PC-3 (cell line): ENCODE results near the gene ABCB8. TPM values are rescaled to one million over a fixed set of nuclear protein-coding genes. Genes with fewer than 3 reads are reported as not detected.

Experiments
- ATAC-seq: fragments of 200-7000 bp; cut with Tn5 transposase; 2 replicates; pipeline ENCODE4 v1.9.1; 2020; ENCODE audit warnings: mild to moderate bottlenecking, moderate library complexity
- BruUV-seq: library from RNA; stranded (reverse); fragments of 400-500 nt; replicated peaks from 2 replicates; lab custom pipeline; 2021; lab: Mats Ljungman, UMichigan
- CTCF ChIA-PET: fragments of 300-600 bp; sonication (Branson Sonifier 250); formaldehyde crosslinking; loops from one replicate; lab custom pipeline; 2022; ENCODE audit warnings: antibody characterized with exemption; lab: Charles Lee
- POLR2A ChIA-PET: fragments of 300-600 bp; sonication (Branson Sonifier 250); formaldehyde crosslinking; loops from one replicate; lab custom pipeline; 2022; ENCODE audit warnings: antibody characterized with exemption; ENCODE audit not compliant: unreplicated experiment; lab: Charles Lee
- DNase-seq: peaks from one replicate; pipeline ENCODE4 v3.0.0-alpha.2; 2015
- H2AFZ ChIP-seq: fragments of 300-600 bp; sonication (generic); 2 replicates; pipeline ENCODE4 v1.6.0; 2016; ENCODE audit warnings: antibody characterized with exemption, low read length
- H3F3A ChIP-seq: fragments of 300-600 bp; sonication (generic); one replicate; pipeline ENCODE4 v1.6.0; 2017; ENCODE audit warnings: antibody characterized with exemption, low read length, control low read depth, mild to moderate bottlenecking; ENCODE audit not compliant: unreplicated experiment
- H3K27ac ChIP-seq: fragments of 300-600 bp; sonication (generic); 2 replicates; pipeline ENCODE4 v1.5.1; 2016; ENCODE audit warnings: mild to moderate bottlenecking, low read length
- H3K27me3 ChIP-seq: fragments of 300-600 bp; sonication (generic); 2 replicates; pipeline ENCODE4 v1.6.1; 2016; ENCODE audit warnings: low read length, mixed read lengths
- H3K36me3 ChIP-seq: fragments of 300-600 bp; sonication (generic); 2 replicates; pipeline ENCODE4 v1.6.1; 2016; ENCODE audit warnings: low read depth, mixed run types, low read length, mixed read lengths
- H3K4me1 ChIP-seq: fragments of 300-600 bp; sonication (generic); 2 replicates; pipeline ENCODE4 v1.5.1; 2016; ENCODE audit warnings: low read length; ENCODE audit not compliant: insufficient read depth
- H3K4me2 ChIP-seq: fragments of 300-600 bp; sonication (generic); 2 replicates; pipeline ENCODE4 v1.6.0; 2016; ENCODE audit warnings: low read length
- H3K4me3 ChIP-seq: fragments of 300-600 bp; sonication (generic); 2 replicates; pipeline ENCODE4 v1.5.1; 2016; ENCODE audit warnings: mild to moderate bottlenecking, low read length, mixed read lengths
- H3K79me2 ChIP-seq: fragments of 300-600 bp; sonication (generic); 2 replicates; pipeline ENCODE4 v1.6.1; 2017; ENCODE audit warnings: low read length, mixed read lengths
- H3K9ac ChIP-seq: fragments of 300-600 bp; sonication (generic); 2 replicates; pipeline ENCODE4 v1.6.0; 2016; ENCODE audit warnings: mild to moderate bottlenecking, low read length
- H3K9me2 ChIP-seq: fragments of 300-600 bp; sonication (generic); replicated peaks from 2 replicates; pipeline ENCODE4 v1.6.1; 2016; ENCODE audit warnings: mixed run types, low read length, mixed read lengths
- H3K9me3 ChIP-seq: fragments of 300-600 bp; sonication (generic); 2 replicates; pipeline ENCODE4 v1.6.1; 2016; ENCODE audit warnings: low read length, mixed read lengths
- H4K20me1 ChIP-seq: fragments of 300-600 bp; sonication (generic); 2 replicates; pipeline ENCODE4 v1.6.1; 2016; ENCODE audit warnings: low read length, mixed read lengths
- EZH2 ChIP-seq: fragments of 300-600 bp; sonication (generic); IDR thresholded peaks from one replicate; pipeline ENCODE4 v1.6.1; 2017; ENCODE audit warnings: antibody characterized with exemption, mild to moderate bottlenecking, low read length; ENCODE audit not compliant: unreplicated experiment
- EZH2phosphoT487 ChIP-seq: fragments of 300-600 bp; sonication (generic); IDR thresholded peaks from 2 replicates; pipeline ENCODE4 v1.6.1; 2018; ENCODE audit warnings: mild to moderate bottlenecking, antibody characterized with exemption, low read length, borderline replicate concordance
- intact Hi-C: fragments of 100-400 bp; cut with micrococcal nuclease; formaldehyde crosslinking; loops from 2 replicates; pipeline ENCODE4 v1.9.0; 2023
- total RNA-seq: library from RNA; depleted of rRNA; stranded (reverse); fragments of >200 nt; gene quantifications from 2 replicates; pipeline ENCODE4 v1.2.3, GENCODE V29; 2014
- TF ChIP-seq, protein P1 (sequence below): fragments of 300-600 bp; sonication (generic); conservative IDR thresholded peaks from 2 replicates; pipeline ENCODE4 v1.5.1; 2017; ENCODE audit warnings: antibody characterized with exemption, low read depth, mild to moderate bottlenecking, low read length

The ABCB8 gene
- total RNA-seq, 1 experiment from 2014 or later = 58.4 TPM

DNA sequence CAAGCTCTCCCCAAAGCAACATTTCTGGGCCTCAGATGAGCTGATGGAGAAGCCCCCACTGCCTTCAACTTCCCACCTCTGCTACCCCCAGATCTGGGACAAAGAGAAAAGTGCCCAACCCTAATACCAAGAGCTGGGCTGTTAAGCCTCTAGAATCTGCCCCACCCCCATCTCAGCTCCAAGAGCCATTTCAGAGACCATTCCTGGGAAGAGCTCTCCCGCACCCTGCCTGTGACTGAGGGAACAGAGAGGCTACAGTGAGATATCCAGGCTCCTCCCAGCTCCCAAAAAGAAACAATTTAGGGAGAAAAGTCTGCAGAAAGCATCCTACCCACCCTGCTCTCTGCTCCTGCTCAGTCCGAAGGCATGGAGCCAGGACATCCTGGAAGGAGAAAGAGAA lies 47.6 kb upstream of the ABCB8 start:
- no peaks in the 10 kb centered on the region for H3F3A ChIP-seq
- H3K4me2 ChIP-seq = no peak overlapping the region
- no peaks in the 10 kb centered on the region for H4K20me1 ChIP-seq
- BruUV-seq = no TSS peak
- H3K27ac ChIP-seq = no peak overlapping the region
- no peaks in the 10 kb centered on the region for H3K36me3 ChIP-seq
- peaks cover 33% of the 10 kb centered on the region for H3K27me3 ChIP-seq
- H3K79me2 ChIP-seq = no peaks in the 10 kb centered on the region
- H3K9me2 ChIP-seq = no peaks in the 10 kb centered on the region
- H3K9ac ChIP-seq = no peak overlapping the region
- DNase-seq (no peak), ATAC-seq (no peak)
- intact Hi-C loops = no loop called here
- ChIA-PET CTCF (no interaction called here), POLR2A (no interaction called here)
- H3K9me3 ChIP-seq = no peaks in the 10 kb centered on the region
- TF ChIP-seq EZH2phosphoT487 (no peak), EZH2 (no peak)
- TF ChIP-seq, protein P1, sequence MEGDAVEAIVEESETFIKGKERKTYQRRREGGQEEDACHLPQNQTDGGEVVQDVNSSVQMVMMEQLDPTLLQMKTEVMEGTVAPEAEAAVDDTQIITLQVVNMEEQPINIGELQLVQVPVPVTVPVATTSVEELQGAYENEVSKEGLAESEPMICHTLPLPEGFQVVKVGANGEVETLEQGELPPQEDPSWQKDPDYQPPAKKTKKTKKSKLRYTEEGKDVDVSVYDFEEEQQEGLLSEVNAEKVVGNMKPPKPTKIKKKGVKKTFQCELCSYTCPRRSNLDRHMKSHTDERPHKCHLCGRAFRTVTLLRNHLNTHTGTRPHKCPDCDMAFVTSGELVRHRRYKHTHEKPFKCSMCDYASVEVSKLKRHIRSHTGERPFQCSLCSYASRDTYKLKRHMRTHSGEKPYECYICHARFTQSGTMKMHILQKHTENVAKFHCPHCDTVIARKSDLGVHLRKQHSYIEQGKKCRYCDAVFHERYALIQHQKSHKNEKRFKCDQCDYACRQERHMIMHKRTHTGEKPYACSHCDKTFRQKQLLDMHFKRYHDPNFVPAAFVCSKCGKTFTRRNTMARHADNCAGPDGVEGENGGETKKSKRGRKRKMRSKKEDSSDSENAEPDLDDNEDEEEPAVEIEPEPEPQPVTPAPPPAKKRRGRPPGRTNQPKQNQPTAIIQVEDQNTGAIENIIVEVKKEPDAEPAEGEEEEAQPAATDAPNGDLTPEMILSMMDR = no peak
- no peak overlapping the region for H2AFZ ChIP-seq
- no peaks in the 10 kb centered on the region for H3K4me1 ChIP-seq
- H3K4me3 ChIP-seq = no peak overlapping the region

- no peaks in the 10 kb centered on the region for H4K20me1 ChIP-seq
- no peak for TF ChIP-seq EZH2
- TF ChIP-seq, protein P1 = no peak
- TF ChIP-seq EZH2phosphoT487 = no peak
- H3F3A ChIP-seq = no peaks in the 10 kb centered on the region
- H3K79me2 ChIP-seq = no peaks in the 10 kb centered on the region
- ChIA-PET POLR2A (no interaction called here), CTCF (no interaction called here)
- no peak overlapping the region for H3K4me3 ChIP-seq
- DNase-seq (no peak), ATAC-seq (no peak)
- BruUV-seq = no TSS peak
- H2AFZ ChIP-seq = no peak overlapping the region
- H3K4me1 ChIP-seq = no peaks in the 10 kb centered on the region
- H3K27ac ChIP-seq = no peak overlapping the region
- no peaks in the 10 kb centered on the region for H3K9me2 ChIP-seq
- H3K27me3 ChIP-seq = peaks cover 33% of the 10 kb centered on the region
- no peaks in the 10 kb centered on the region for H3K36me3 ChIP-seq
- H3K9me3 ChIP-seq = no peaks in the 10 kb centered on the region
- intact Hi-C loops = no loop called here
- H3K9ac ChIP-seq = no peak overlapping the region
- no peak overlapping the region for H3K4me2 ChIP-seq
Observed at GRCh38 chr7:150981644-150982043, 46.6 kb upstream of the ABCB8 start.

DNA sequence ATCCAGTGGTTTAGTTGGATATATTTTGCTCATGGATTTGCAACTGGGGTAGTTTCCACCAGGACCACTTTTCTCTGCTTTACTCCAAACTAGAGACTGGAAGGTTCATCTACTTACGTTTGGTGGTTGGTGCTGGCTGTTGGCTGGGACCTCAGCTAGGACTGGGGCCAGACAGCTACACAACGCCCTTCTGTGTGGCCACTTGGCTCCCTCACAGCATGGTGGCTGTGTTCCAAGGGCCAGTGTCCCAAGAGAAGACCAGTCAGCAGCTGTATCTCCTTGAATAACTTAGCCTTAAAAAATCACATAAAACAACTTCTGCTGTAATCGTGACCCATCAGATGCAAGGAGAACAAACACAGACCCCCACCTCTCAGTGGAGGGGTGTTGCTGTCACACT lies 45.9 kb upstream of the ABCB8 start:
- DNase-seq (no peak), ATAC-seq (no peak)
- H3K27me3 ChIP-seq = peaks cover 29% of the 10 kb centered on the region
- ChIA-PET CTCF (no interaction called here), POLR2A (no interaction called here)
- H3K79me2 ChIP-seq = no peaks in the 10 kb centered on the region
- H3K9me2 ChIP-seq = no peaks in the 10 kb centered on the region
- no peak overlapping the region for H3K27ac ChIP-seq
- H3K4me2 ChIP-seq = no peak overlapping the region
- H4K20me1 ChIP-seq = no peaks in the 10 kb centered on the region
- H3K4me1 ChIP-seq = no peaks in the 10 kb centered on the region
- no peak overlapping the region for H3K4me3 ChIP-seq
- H3K9me3 ChIP-seq = no peaks in the 10 kb centered on the region
- intact Hi-C loops = no loop called here
- BruUV-seq = no TSS peak
- TF ChIP-seq, protein P1 = no peak
- TF ChIP-seq EZH2phosphoT487 = no peak
- no peak for TF ChIP-seq EZH2
- H3K36me3 ChIP-seq = no peaks in the 10 kb centered on the region
- no peak overlapping the region for H2AFZ ChIP-seq
- no peak overlapping the region for H3K9ac ChIP-seq
- H3F3A ChIP-seq = no peaks in the 10 kb centered on the region
